GM12878 (cell line): Measurements from ENCODE around the gene SP1. TPM values are rescaled to one million over a fixed set of nuclear protein-coding genes. Genes with fewer than 3 reads are reported as not detected.

Experiments
- ATAC-seq: fragments of 200-7000 bp; cut with Tn5 transposase; 3 replicates; pipeline ENCODE4 v1.9.1; 2020; ENCODE audit warnings: mild to moderate bottlenecking, moderate library complexity
- BruUV-seq: library from RNA; stranded (reverse); fragments of 400-500 nt; replicated peaks from 2 replicates; lab custom pipeline; 2021; lab: Mats Ljungman, UMichigan
- CTCF ChIA-PET: fragments of 300-600 bp; sonication (Branson Sonifier 250); formaldehyde crosslinking; extraction: SDS; loops from one replicate; lab custom pipeline; 2021; ENCODE audit warnings: inconsistent platforms; lab: Yijun Ruan, JAX
- POLR2A ChIA-PET: fragments of 350-600 bp; formaldehyde crosslinking; extraction: SDS; loops from one replicate; lab custom pipeline; 2021; ENCODE audit warnings: inconsistent platforms; lab: Charles Lee
- RAD21 ChIA-PET: fragments of 300-600 bp; sonication (Branson Sonifier 250); formaldehyde crosslinking; loops from one replicate; lab custom pipeline; 2023; ENCODE audit warnings: antibody characterized with exemption; ENCODE audit not compliant: unreplicated experiment; lab: Charles Lee
- SMC1A ChIA-PET: fragments of 300-600 bp; sonication (Branson Sonifier 250); formaldehyde crosslinking; loops from one replicate; lab custom pipeline; 2023; ENCODE audit not compliant: unreplicated experiment, uncharacterized antibody; lab: Charles Lee
- DNase-seq: peaks from one replicate; pipeline ENCODE4 v3.0.0-alpha.2; 2011; ENCODE audit warnings: low read depth, low spot score
- FAIRE-seq: peaks from 3 replicates; lab custom pipeline; 2011; peaks lifted over from hg19 to GRCh38; lab: Jason Lieb, UNC
- H2AFZ ChIP-seq: 2 replicates; pipeline ENCODE4 v1.6.0; 2011; ENCODE audit warnings: low read depth, low read length, control low read depth; ENCODE audit not compliant: control insufficient read depth
- H3K27ac ChIP-seq: 2 replicates; pipeline ENCODE4 v1.5.1; 2011; ENCODE audit warnings: control low read depth; ENCODE audit not compliant: control insufficient read depth, insufficient read depth
- H3K27me3 ChIP-seq, 2 experiments: replicated peaks in 1 of 2; 2 replicates each; pipeline versions ENCODE4 v1.6.0 to v1.6.1; 2011; ENCODE audit warnings: low read length in 1 of 2; ENCODE audit not compliant: control insufficient read depth in 2 of 2, insufficient read depth in 2 of 2
- H3K36me3 ChIP-seq, 2 experiments: 2 replicates each; pipeline ENCODE4 v1.5.1; 2011; ENCODE audit warnings: low read length in 1 of 2; ENCODE audit not compliant: control insufficient read depth in 2 of 2, insufficient read depth in 2 of 2
- H3K4me1 ChIP-seq: 2 replicates; pipeline ENCODE4 v1.6.1; 2011; ENCODE audit warnings: mild to moderate bottlenecking, low read length, moderate library complexity, mixed read lengths; ENCODE audit not compliant: control insufficient read depth, insufficient read depth
- H3K4me2 ChIP-seq: 2 replicates; pipeline ENCODE4 v1.6.0; 2011; ENCODE audit warnings: control low read depth; ENCODE audit not compliant: control insufficient read depth, insufficient read depth
- H3K4me3 ChIP-seq: fragments of 200-600 bp; sonication (generic); 2 replicates; pipeline ENCODE4 v1.5.1; 2016
- H3K79me2 ChIP-seq: 2 replicates; pipeline ENCODE4 v1.6.0; 2011; ENCODE audit warnings: low read length; ENCODE audit not compliant: control insufficient read depth, insufficient read depth
- H3K9ac ChIP-seq: 2 replicates; pipeline ENCODE4 v1.8.0; 2011; ENCODE audit warnings: low read length, control low read depth, mixed read lengths; ENCODE audit not compliant: control insufficient read depth, insufficient read depth
- H3K9me3 ChIP-seq: replicated peaks from 3 replicates; pipeline ENCODE4 v1.5.1; 2011; ENCODE audit warnings: mild to moderate bottlenecking, low read length; ENCODE audit not compliant: control insufficient read depth, insufficient read depth
- H4K20me1 ChIP-seq: 2 replicates; pipeline ENCODE4 v1.6.0; 2011; ENCODE audit not compliant: control insufficient read depth, insufficient read depth
- ASH2L ChIP-seq: fragments of 300-600, 200-600 bp; sonication (generic); IDR thresholded peaks from 2 replicates; pipeline ENCODE4 v1.6.1; 2017; ENCODE audit warnings: low read depth, mild to moderate bottlenecking, borderline replicate concordance
- ATF2 ChIP-seq: IDR thresholded peaks from 2 replicates; pipeline ENCODE4 v1.6.1; 2012; ENCODE audit warnings: low read length, inconsistent platforms
- CEBPZ ChIP-seq: fragments of 150-350 bp; IDR thresholded peaks from 2 replicates; pipeline ENCODE4 v1.6.1; 2016; ENCODE audit warnings: low read depth, low read length
- FOXK2 ChIP-seq: fragments of 450-650 bp; IDR thresholded peaks from 2 replicates; pipeline ENCODE4 v1.6.1; 2017; ENCODE audit warnings: mild to moderate bottlenecking, moderate library complexity
- LARP7 ChIP-seq: fragments of 450-650 bp; IDR thresholded peaks from 2 replicates; pipeline ENCODE4 v1.6.1; 2017; ENCODE audit warnings: mild to moderate bottlenecking
- SREBF1 ChIP-seq: IDR thresholded peaks from 2 replicates; pipeline ENCODE4 v1.6.1; 2012; ENCODE audit warnings: mild to moderate bottlenecking, low read length
- TCF12 ChIP-seq: IDR thresholded peaks from 2 replicates; pipeline ENCODE4 v1.6.1; 2011; ENCODE audit warnings: low read depth, mild to moderate bottlenecking, low read length
- ZNF274 ChIP-seq: IDR thresholded peaks from one replicate; pipeline ENCODE4 v1.8.0; 2011; ENCODE audit not compliant: insufficient read length, insufficient read depth
- WGBS: methylation state at CpG from one replicate; pipeline ENCODE4 v1.1.6; 2016; ENCODE audit warnings: low lambda C conversion rate; ENCODE audit not compliant: insufficient replicate concordance, insufficient coverage; ENCODE audit errors: missing lambda C conversion rate; 5-methylcytosine and 5-hydroxymethylcytosine counted together
- in situ Hi-C: fragments of 300-500 bp; cut with MboI; formaldehyde crosslinking; loops from 9 replicates; pipeline ENCODE4 v1.14.3; 2018; ENCODE audit warnings: mixed read lengths
- intact Hi-C: fragments of 100-400 bp; cut with micrococcal nuclease; formaldehyde crosslinking; loops from one replicate; pipeline ENCODE4 v1.14.2; 2022; ENCODE audit not compliant: unreplicated experiment
- polyA plus RNA-seq, 11 experiments: library from polyadenylated mRNA; depleted of rRNA in 4 of 11; unstranded in 6 of 11; stranded (reverse) in 5 of 11; fragments of >200 nt; fragmentation: Nextera tagmentation in 4 of 11; fragmentation: Illumina TruSeq in 1 of 11; extraction: Ambion mirVana in 4 of 11; extraction: Trizol in 1 of 11; gene quantifications; 1 replicate in 1 of 11; 2 replicates in 10 of 11; pipeline versions ENCODE4 v1.2.1 to v1.2.3, GENCODE V29; 2011 to 2016; ENCODE audit warnings: inconsistent platforms in 2 of 11, missing spikeins in 2 of 11, low read depth in 1 of 11
- total RNA-seq, 4 experiments: library from RNA; depleted of rRNA in 3 of 4; stranded (reverse); fragments of >200 nt in 3 of 4; fragmentation: Illumina TruSeq in 1 of 4; extraction: Trizol in 1 of 4; gene quantifications; 2 replicates each; pipeline versions ENCODE4 v1.2.1 to v1.2.3, GENCODE V29; 2013 to 2021

SP1 gene
- total and polyA plus RNA-seq, 10 of the 15 experiments (the other 5 are each of a cell fraction or from before 2014, with no cell fraction given): 3.3 to 52.0 (median 25.2) TPM

- SMC1A ChIA-PET: interaction anchor here (1.1 to 2.4 kb wide), 4 partner anchors 8 to 54 kb away, joined by 3 to 9 read pairs (median 5); no protein-coding TSS in a partner anchor
- peaks cover 11% of the 10 kb centered on the region for H4K20me1 ChIP-seq
- H3K9ac ChIP-seq: peak overlapping the region; percentile 96
- no peak overlapping the region for H3K27ac ChIP-seq
- POLR2A ChIA-PET: interaction anchor here (0.7 to 2.5 kb wide), 6 partner anchors 13 to 129 kb away, joined by 3 to 7 read pairs (median 4); partner anchors contain the start of gene PRR13
- in situ Hi-C loops: no loop called here
- H3K79me2 ChIP-seq: peaks cover 50% of the 10 kb centered on the region
- intact Hi-C loops: loop anchor here (2.0 to 5.0 kb wide), 2 partner anchors 48 to 73 kb away; partner anchors contain the start of genes SP1 and TARBP2
- WGBS: 40% methylated on average over 6 of the region's 6 CpGs
- H3K27me3 ChIP-seq: no peaks in the 10 kb centered on the region
- peaks cover 5% of the 10 kb centered on the region for H3K4me1 ChIP-seq
- CTCF ChIA-PET: interaction anchor here (0.8 to 4.9 kb wide), 7 partner anchors 8 to 126 kb away, joined by 3 to 30 read pairs (median 5); partner anchors contain the start of gene TARBP2
- peaks cover 9 to 42% of the 10 kb centered on the region in 2 experiments for H3K36me3 ChIP-seq
- ATAC-seq (no peak), DNase-seq (no peak), FAIRE-seq (no peak)
- H2AFZ ChIP-seq: no peak overlapping the region
- no TSS peak for BruUV-seq
- RAD21 ChIA-PET: no interaction called here
- H3K9me3 ChIP-seq: no peaks in the 10 kb centered on the region
- H3K4me3 ChIP-seq: peak overlapping the region; percentile 97
- no peak for TF ChIP-seq FOXK2
- no peak for TF ChIP-seq TCF12
- TF ChIP-seq ZNF274: no peak
- TF ChIP-seq ASH2L: no peak
- no peak for TF ChIP-seq LARP7
- no peak for TF ChIP-seq ATF2
- TF ChIP-seq SREBF1: no peak
- no peak for TF ChIP-seq CEBPZ
- peak overlapping the region; percentile 83 for H3K4me2 ChIP-seq
Observed at GRCh38 chr12:53453953-53454640, 74.1 kb downstream of the SP1 start.
